IPS-20b (cell line): Measurements from ENCODE around the gene UST.
"Not testable (repeated sequence)": the region's sequence is repeated elsewhere in the genome, so short reads cannot be mapped to it uniquely, and the experiment has no call there.

ENCODE experiments used
- H3K27ac ChIP-seq: one replicate; pipeline ENCODE4 v1.5.1; 2013; ENCODE audit warnings: low read length
- H3K27me3 ChIP-seq: 2 replicates; pipeline ENCODE4 v1.6.1; 2013; ENCODE audit warnings: mild to moderate bottlenecking, low read length, inconsistent platforms; ENCODE audit not compliant: insufficient read depth
- H3K36me3 ChIP-seq: 2 replicates; pipeline ENCODE4 v1.6.1; 2013; ENCODE audit warnings: low read depth, mild to moderate bottlenecking, inconsistent platforms, low read length, moderate library complexity; ENCODE audit not compliant: insufficient read depth
- H3K4me1 ChIP-seq: 2 replicates; pipeline ENCODE4 v1.6.1; 2013; ENCODE audit warnings: mild to moderate bottlenecking, control low read depth, inconsistent platforms, low read length, moderate library complexity; ENCODE audit not compliant: insufficient read depth
- H3K4me3 ChIP-seq: 2 replicates; pipeline ENCODE4 v1.5.1; 2013; ENCODE audit warnings: mild to moderate bottlenecking, low read length, inconsistent platforms
- H3K9ac ChIP-seq: 2 replicates; pipeline ENCODE4 v1.6.1; 2013; ENCODE audit warnings: low read depth, mild to moderate bottlenecking, inconsistent platforms, low read length, moderate library complexity
- H3K9me3 ChIP-seq: 2 replicates; pipeline ENCODE4 v1.6.1; 2013; ENCODE audit warnings: mild to moderate bottlenecking, low read depth, low read length, inconsistent platforms; ENCODE audit not compliant: insufficient read depth

UST gene

DNA sequence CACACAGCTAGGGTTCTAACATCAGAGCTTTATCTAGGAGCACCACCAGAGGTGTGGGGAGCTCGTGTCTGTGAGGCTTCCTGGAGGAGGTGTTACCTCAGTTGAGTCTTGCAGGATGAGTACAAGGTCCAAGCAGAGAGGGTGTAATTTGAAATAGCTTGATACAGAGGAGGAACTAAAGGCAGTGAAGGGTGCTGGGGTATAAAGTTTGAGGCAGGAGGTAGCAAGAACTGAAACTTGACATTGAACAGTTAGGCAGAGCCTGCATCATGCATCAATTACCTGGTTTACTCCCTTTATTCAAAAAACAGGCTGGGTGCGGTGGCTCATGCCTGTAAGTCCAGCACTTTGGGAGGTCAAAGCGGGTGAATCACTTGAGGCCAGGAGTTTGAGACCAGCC is 241.2 kb downstream of the UST start:
- H3K4me3 ChIP-seq = no peak overlapping the region
- no peaks in the 10 kb centered on the region for H3K9me3 ChIP-seq
- H3K36me3 ChIP-seq = peaks cover 26% of the 10 kb centered on the region
- H3K9ac ChIP-seq = no peak overlapping the region
- no peak overlapping the region for H3K27ac ChIP-seq
- H3K27me3 ChIP-seq = no peaks in the 10 kb centered on the region
- peaks cover 25% of the 10 kb centered on the region for H3K4me1 ChIP-seq

GRCh38 chr6:148989585-148989984 is 242.8 kb downstream of the UST start:
- Histone ChIP-seq H3K27me3 (no peaks in the 10 kb centered on the region), H3K4me3 (peak overlapping the region; percentile 25; the same call in 1 of the 2 replicates), H3K27ac (no peak overlapping the region), H3K9ac (no peak overlapping the region; the same call in 1 of the 2 replicates), H3K4me1 (peaks cover 25% of the 10 kb centered on the region), H3K36me3 (peaks cover 27% of the 10 kb centered on the region), H3K9me3 (no peaks in the 10 kb centered on the region; the same call in 1 of the 2 replicates)

DNA sequence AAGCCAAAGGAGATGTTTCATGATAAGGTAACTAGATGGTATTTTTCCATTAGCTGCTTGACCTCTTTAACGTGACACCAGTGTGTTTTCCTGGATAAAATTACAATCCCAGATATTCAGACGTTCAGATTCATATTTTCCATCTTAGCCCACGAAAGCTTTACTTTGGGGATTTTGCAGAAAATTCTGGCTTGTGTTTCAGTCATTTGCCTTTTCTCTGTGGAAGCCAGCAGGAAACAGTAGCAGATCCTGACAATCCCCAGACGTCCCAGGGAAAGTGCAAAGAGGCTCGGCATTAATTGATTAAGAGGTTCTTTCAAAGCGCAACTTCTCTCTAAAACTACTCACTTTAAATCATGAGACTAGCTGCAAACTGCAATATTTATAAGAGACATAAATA is 243.6 kb downstream of the UST start:
- Histone ChIP-seq H3K4me3 (no peak overlapping the region), H3K27ac (no peak overlapping the region), H3K9me3 (no peaks in the 10 kb centered on the region; the same call in 1 of the 2 replicates), H3K36me3 (peaks cover 30% of the 10 kb centered on the region), H3K27me3 (no peaks in the 10 kb centered on the region), H3K4me1 (peaks cover 25% of the 10 kb centered on the region), H3K9ac (0 out of 2 replicates have a peak overlapping the region, but pooled peaks have one; percentile 1)

DNA sequence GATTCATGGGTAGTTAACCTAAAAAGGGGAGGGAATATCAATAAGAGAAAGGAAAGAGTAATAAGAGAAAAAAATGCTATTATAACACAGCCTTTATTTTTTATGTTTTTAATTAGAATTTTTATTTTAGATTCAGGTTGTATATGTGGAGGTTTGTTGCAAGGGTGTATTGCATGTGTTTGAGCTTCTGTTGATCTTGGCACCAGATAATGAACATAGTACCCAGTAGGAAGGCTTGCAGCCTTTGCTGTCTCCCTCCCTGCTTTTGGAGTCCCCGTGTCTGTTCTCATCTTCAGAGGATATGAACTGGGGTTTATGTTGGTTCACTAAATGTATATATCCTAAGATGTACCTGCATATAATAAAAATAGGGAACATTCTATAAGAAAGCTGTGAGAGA is 250.0 kb downstream of the UST start:
- H3K27ac ChIP-seq = no peak overlapping the region
- no peaks in the 10 kb centered on the region for H3K27me3 ChIP-seq
- H3K36me3 ChIP-seq = peaks cover 24% of the 10 kb centered on the region; the same call in 1 of the 2 replicates
- H3K9ac ChIP-seq = no peak overlapping the region
- H3K4me1 ChIP-seq = no peaks in the 10 kb centered on the region
- H3K4me3 ChIP-seq = no peak overlapping the region
- peaks cover 14% of the 10 kb centered on the region for H3K9me3 ChIP-seq

GRCh38 chr6:148997865-148998264 is 251.0 kb downstream of the UST start:
- H3K36me3 ChIP-seq = peaks cover 22% of the 10 kb centered on the region; the same call in 1 of the 2 replicates
- H3K27me3 ChIP-seq = no peaks in the 10 kb centered on the region
- H3K4me1 ChIP-seq = no peaks in the 10 kb centered on the region
- no peak overlapping the region for H3K4me3 ChIP-seq
- peaks cover 14% of the 10 kb centered on the region for H3K9me3 ChIP-seq
- no peak overlapping the region for H3K27ac ChIP-seq
- H3K9ac ChIP-seq = no peak overlapping the region

- Histone ChIP-seq H3K27me3 (no peaks in the 10 kb centered on the region), H3K4me1 (no peaks in the 10 kb centered on the region), H3K4me3 (no peak overlapping the region), H3K9me3 (peaks cover 14% of the 10 kb centered on the region), H3K36me3 (peaks cover 20% of the 10 kb centered on the region; the same call in 1 of the 2 replicates), H3K9ac (no peak overlapping the region), H3K27ac (no peak overlapping the region)
These were observed 251.9 kb downstream of the UST start for GRCh38 chr6:148998704-148999103.

GRCh38 chr6:148999501-148999900 is 252.7 kb downstream of the UST start:
- Histone ChIP-seq H3K36me3 (peaks cover 20% of the 10 kb centered on the region; the same call in 1 of the 2 replicates), H3K4me3 (no peak overlapping the region), H3K9me3 (peaks cover 14% of the 10 kb centered on the region; the same call in 1 of the 2 replicates), H3K9ac (no peak overlapping the region), H3K27ac (no peak overlapping the region), H3K4me1 (no peaks in the 10 kb centered on the region), H3K27me3 (no peaks in the 10 kb centered on the region)

DNA sequence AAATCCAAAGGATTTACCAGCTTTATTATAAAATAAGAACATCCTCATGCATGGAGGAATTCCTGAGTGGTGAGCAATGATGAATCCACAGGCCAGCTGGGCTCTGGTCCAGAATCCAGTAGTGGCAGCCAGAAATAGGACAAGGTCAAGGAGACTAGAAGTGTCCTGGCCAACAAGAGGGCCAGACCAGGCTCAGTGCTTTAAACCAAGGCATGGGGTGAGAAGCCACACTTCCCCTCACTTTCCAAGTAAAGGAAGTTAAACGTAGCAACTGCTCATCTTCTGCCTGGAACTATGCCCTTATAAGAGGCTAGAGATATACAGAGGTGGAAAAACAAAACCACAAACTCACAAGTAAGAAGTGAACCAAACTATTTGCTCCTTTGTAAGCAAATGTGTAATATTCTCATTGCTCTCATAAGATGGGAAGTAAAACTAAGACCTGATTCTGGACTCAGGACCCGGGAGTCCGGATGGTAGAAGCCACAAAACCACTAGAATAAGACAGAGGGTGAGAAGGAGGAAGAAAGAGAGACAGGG is 253.2 kb downstream of the UST start:
- Histone ChIP-seq H3K4me1 (no peaks in the 10 kb centered on the region), H3K27me3 (no peaks in the 10 kb centered on the region), H3K36me3 (peaks cover 20% of the 10 kb centered on the region; the same call in 1 of the 2 replicates), H3K9me3 (peaks cover 14% of the 10 kb centered on the region; the same call in 1 of the 2 replicates), H3K27ac (no peak overlapping the region), H3K4me3 (no peak overlapping the region), H3K9ac (no peak overlapping the region)

DNA sequence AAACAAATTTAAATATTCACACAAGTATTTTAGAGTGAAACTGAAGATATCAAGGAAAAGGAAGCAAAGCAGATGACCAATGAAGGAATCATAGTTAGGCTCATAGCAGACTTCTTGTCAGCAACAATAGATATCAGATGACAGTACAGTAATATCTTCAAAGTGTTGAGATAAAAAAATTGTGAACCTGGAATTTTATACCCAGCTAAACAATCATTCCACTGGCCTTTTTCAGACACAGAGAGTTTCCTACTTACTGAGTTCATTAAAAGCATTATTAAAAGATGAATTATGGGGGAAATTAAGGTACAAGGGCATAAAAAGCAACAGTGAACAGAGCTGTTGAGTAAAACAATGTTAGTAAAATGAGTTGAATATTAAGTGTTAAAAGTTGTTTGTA is 254.6 kb downstream of the UST start:
- no peak overlapping the region for H3K4me3 ChIP-seq
- H3K9ac ChIP-seq = no peak overlapping the region

GRCh38 chr6:149003560-149003959 is 256.7 kb downstream of the UST start:
- no peak overlapping the region for H3K27ac ChIP-seq
- no peak overlapping the region for H3K9ac ChIP-seq
- peaks cover 18% of the 10 kb centered on the region for H3K36me3 ChIP-seq
- no peaks in the 10 kb centered on the region for H3K4me1 ChIP-seq
- H3K4me3 ChIP-seq = no peak overlapping the region
- peaks cover 14% of the 10 kb centered on the region; the same call in 1 of the 2 replicates for H3K9me3 ChIP-seq
- no peaks in the 10 kb centered on the region for H3K27me3 ChIP-seq

More for the DNA sequence above, 254.6 kb downstream of the UST start:
- H3K9me3 ChIP-seq = peaks cover 14% of the 10 kb centered on the region; the same call in 1 of the 2 replicates
- no peaks in the 10 kb centered on the region for H3K4me1 ChIP-seq
- no peaks in the 10 kb centered on the region for H3K27me3 ChIP-seq
- no peak overlapping the region for H3K27ac ChIP-seq
- H3K36me3 ChIP-seq = peaks cover 18% of the 10 kb centered on the region

- Histone ChIP-seq H3K9me3 (peaks cover 14% of the 10 kb centered on the region; the same call in 1 of the 2 replicates), H3K4me3 (no peak overlapping the region), H3K27me3 (no peaks in the 10 kb centered on the region), H3K36me3 (peaks cover 14% of the 10 kb centered on the region), H3K9ac (no peak overlapping the region), H3K4me1 (no peaks in the 10 kb centered on the region), H3K27ac (no peak overlapping the region)
These were observed 257.8 kb downstream of the UST start for GRCh38 chr6:149004664-149005063.

- not testable (repeated sequence) for H3K9me3 ChIP-seq, H3K36me3 ChIP-seq, H3K27me3 ChIP-seq, H3K4me3 ChIP-seq, H3K4me1 ChIP-seq, H3K9ac ChIP-seq, H3K27ac ChIP-seq
These were observed 259.4 kb downstream of the UST start for GRCh38 chr6:149006236-149006635.
